HepG2 (cell line): ENCODE measurements around the gene ARHGEF40. TPM values are rescaled to one million over a fixed set of nuclear protein-coding genes. Genes with fewer than 3 reads are reported as not detected.

Experiments
- ATF7 ChIP-seq, 2 experiments: fragments of 450-650 bp in 1 of 2; sonication (generic) in 1 of 2; formaldehyde crosslinking in 1 of 2; IDR thresholded peaks; 2 replicates each; pipeline versions ENCODE4 v1.4.0 to v1.6.1; 2016 to 2020; ENCODE audit warnings: antibody characterized with exemption in 1 of 2, mild to moderate bottlenecking in 1 of 2, missing genetic modification reagents in 1 of 2
- ATRX ChIP-seq: sonication (generic); formaldehyde crosslinking; IDR thresholded peaks from 2 replicates; pipeline ENCODE4 v1.4.0; 2020; ENCODE audit warnings: missing genetic modification reagents, borderline replicate concordance
- BORCS8-MEF2B ChIP-seq: sonication (generic); formaldehyde crosslinking; IDR thresholded peaks from 2 replicates; pipeline ENCODE4 v1.8.0; 2022; ENCODE audit warnings: mild to moderate bottlenecking, missing genetic modification reagents
- CAMTA2 ChIP-seq: sonication (generic); formaldehyde crosslinking; IDR thresholded peaks from 2 replicates; pipeline ENCODE4 v1.4.0; 2020; ENCODE audit warnings: mild to moderate bottlenecking, missing genetic modification reagents, borderline replicate concordance
- DPF2 ChIP-seq: sonication (generic); formaldehyde crosslinking; IDR thresholded peaks from 2 replicates; pipeline ENCODE4 v1.4.0; 2020; ENCODE audit warnings: mild to moderate bottlenecking, low read depth, missing genetic modification reagents, borderline replicate concordance
- FOXJ3 ChIP-seq: sonication (generic); formaldehyde crosslinking; IDR thresholded peaks from 2 replicates; pipeline ENCODE4 v1.4.0; 2020; ENCODE audit warnings: missing genetic modification reagents, mild to moderate bottlenecking, borderline replicate concordance
- JARID2 ChIP-seq: sonication (generic); formaldehyde crosslinking; IDR thresholded peaks from 2 replicates; pipeline ENCODE4 v1.8.1; 2023; ENCODE audit warnings: missing genetic modification reagents, inconsistent platforms; ENCODE audit not compliant: insufficient replicate concordance
- JUNB ChIP-seq: sonication (generic); formaldehyde crosslinking; IDR thresholded peaks from 2 replicates; pipeline ENCODE4 v1.8.0; 2022; ENCODE audit warnings: missing genetic modification reagents, mild to moderate bottlenecking, borderline replicate concordance
- MIER2 ChIP-seq: IDR thresholded peaks from 2 replicates; pipeline ENCODE4 v1.6.1; 2016; ENCODE audit warnings: missing biosample characterization, missing genetic modification reagents
- NKX3-1 ChIP-seq: sonication (generic); formaldehyde crosslinking; IDR thresholded peaks from 2 replicates; pipeline ENCODE4 v1.5.0; 2020; ENCODE audit warnings: missing genetic modification reagents
- NR2F6 ChIP-seq, 2 experiments: IDR thresholded peaks; 2 replicates each; pipeline ENCODE4 v1.6.1; 2016; ENCODE audit warnings: antibody characterized with exemption in 1 of 2, mild to moderate bottlenecking in 1 of 2
- REST ChIP-seq, 2 experiments: IDR thresholded peaks; 2 replicates each; pipeline ENCODE4 v1.6.1; 2011 to 2012; ENCODE audit warnings: low read length in 2 of 2, borderline replicate concordance in 1 of 2, low read depth in 1 of 2, mild to moderate bottlenecking in 1 of 2, moderate library complexity in 1 of 2
- TARDBP ChIP-seq: sonication (generic); formaldehyde crosslinking; IDR thresholded peaks from 2 replicates; pipeline ENCODE4 v1.8.0; 2022; ENCODE audit warnings: mild to moderate bottlenecking, missing genetic modification reagents
- TFAP4 ChIP-seq: sonication (generic); IDR thresholded peaks from 2 replicates; pipeline ENCODE4 v1.6.1; 2016; ENCODE audit warnings: low read depth, borderline replicate concordance
- ZNF232 ChIP-seq: sonication (generic); formaldehyde crosslinking; IDR thresholded peaks from 2 replicates; pipeline ENCODE4 v1.4.0; 2020; ENCODE audit warnings: missing genetic modification reagents, borderline replicate concordance
- ZNF546 ChIP-seq: sonication (generic); formaldehyde crosslinking; conservative IDR thresholded peaks from 2 replicates; pipeline ENCODE4 v1.8.1; 2023; ENCODE audit warnings: mild to moderate bottlenecking, missing genetic modification reagents
- ZNF639 ChIP-seq: conservative IDR thresholded peaks from 2 replicates; pipeline ENCODE4 v1.6.1; 2018; ENCODE audit warnings: missing genetic modification reagents
- ZNF7 ChIP-seq: IDR thresholded peaks from 2 replicates; pipeline ENCODE4 v1.6.1; 2016; ENCODE audit warnings: missing biosample characterization, missing genetic modification reagents
- ZNF746 ChIP-seq: sonication (generic); formaldehyde crosslinking; IDR thresholded peaks from 2 replicates; pipeline ENCODE4 v1.8.0; 2022; ENCODE audit warnings: mild to moderate bottlenecking, missing genetic modification reagents
- ZNF781 ChIP-seq: sonication (generic); formaldehyde crosslinking; IDR thresholded peaks from 2 replicates; pipeline ENCODE4 v1.5.1; 2020; ENCODE audit warnings: borderline replicate concordance, mild to moderate bottlenecking, missing genetic modification reagents; ENCODE audit errors: not compliant biosample characterization
- ZNF792 ChIP-seq: IDR thresholded peaks from 2 replicates; pipeline ENCODE4 v1.6.1; 2016
- ZNF816 ChIP-seq: sonication (generic); formaldehyde crosslinking; IDR thresholded peaks from 2 replicates; pipeline ENCODE4 v1.8.0; 2022; ENCODE audit warnings: missing genetic modification reagents, mild to moderate bottlenecking, borderline replicate concordance
- ZNF891 ChIP-seq: sonication (generic); formaldehyde crosslinking; IDR thresholded peaks from 2 replicates; pipeline ENCODE4 v1.5.0; 2020; ENCODE audit warnings: mild to moderate bottlenecking, missing genetic modification reagents
- ZSCAN25 ChIP-seq: sonication (generic); formaldehyde crosslinking; IDR thresholded peaks from 2 replicates; pipeline ENCODE4 v1.8.0; 2022; ENCODE audit warnings: mild to moderate bottlenecking, missing genetic modification reagents
- polyA plus RNA-seq, 8 experiments: library from polyadenylated mRNA; depleted of rRNA in 3 of 8; stranded (reverse) in 7 of 8; unstranded in 1 of 8; fragments of >200 nt; fragmentation: Illumina TruSeq in 4 of 8; extraction: Trizol in 4 of 8; gene quantifications; 2 replicates each; pipeline versions ENCODE4 v1.2.1 to v1.2.3, GENCODE V29; 2011 to 2016; ENCODE audit warnings: low read depth in 4 of 8, missing spikeins in 1 of 8, mixed read lengths in 1 of 8; ENCODE audit not compliant: insufficient read depth in 1 of 8
- total RNA-seq, 5 experiments: library from RNA; depleted of rRNA; stranded (reverse); fragments of >200 nt; fragmentation: Illumina TruSeq; extraction: Trizol; gene quantifications; 2 replicates each; pipeline ENCODE4 v1.2.3, GENCODE V29; 2016; ENCODE audit warnings: low read depth in 1 of 5

ARHGEF40 gene
- total and polyA plus RNA-seq, 2 of the 13 experiments (the other 11 are each of a cell fraction or from before 2014, with no cell fraction given): 28.1 to 78.1 TPM

GRCh38 chr14:21069388-21070082, 569 bp upstream of the ARHGEF40 start (continued):
- TF ChIP-seq ATF7 (IDR thresholded peaks at IDR 0.05): no peak
- 0 out of 2 replicates have a peak, but pooled peaks have one; percentile 43 for TF ChIP-seq ATF7 (CRISPR knock-in tag; IDR thresholded peaks at IDR 0.05)
- peak; percentile 9; the same call in 1 of the 2 replicates for TF ChIP-seq BORCS8-MEF2B (CRISPR knock-in tag)
- TF ChIP-seq JARID2 (CRISPR knock-in tag): no peak
- peak; percentile 75; the same call in 1 of the 2 replicates for TF ChIP-seq ZNF232 (CRISPR knock-in tag)
- TF ChIP-seq JUNB (CRISPR knock-in tag): no peak; the same call in 1 of the 2 replicates
- TF ChIP-seq ZSCAN25 (CRISPR knock-in tag): peak; percentile 35
- no peak for TF ChIP-seq ATRX (CRISPR knock-in tag)
- TF ChIP-seq FOXJ3 (CRISPR knock-in tag): no peak
- 0 out of 2 replicates have a peak, but pooled peaks have one; percentile 7 for TF ChIP-seq ZNF546 (CRISPR knock-in tag)
- peak; percentile 88 for TF ChIP-seq NR2F6 (IDR thresholded peaks at IDR 0.05)
- peak; percentile 92 for TF ChIP-seq NR2F6 (CRISPR knock-in tag; IDR thresholded peaks at IDR 0.05)
- TF ChIP-seq ZNF7: no peak
- peak; percentile 60; the same call in 1 of the 2 replicates for TF ChIP-seq TFAP4
- 0 out of 2 replicates have a peak, but pooled peaks have one; percentile 85 for TF ChIP-seq CAMTA2 (CRISPR knock-in tag)
- TF ChIP-seq ZNF746: peak; percentile 87
- TF ChIP-seq TARDBP (CRISPR knock-in tag): peak; percentile 31; the same call in 1 of the 2 replicates
- TF ChIP-seq NKX3-1: no peak
- peak; percentile 59; the same call in 1 of the 2 replicates for TF ChIP-seq ZNF891 (CRISPR knock-in tag)
- peak; percentile 80; the same call in 1 of the 2 replicates for TF ChIP-seq ZNF816
- no peak for TF ChIP-seq REST (IDR thresholded peaks at IDR 0.05; ENCODE audit: borderline replicate concordance in 1 of 2, low read depth in 1 of 2, low read length in 2 of 2)
- peak; percentile 35; the same call in 1 of the 2 replicates for TF ChIP-seq DPF2 (CRISPR knock-in tag)
- TF ChIP-seq ZNF639 (CRISPR knock-in tag): peak; percentile 83
- 0 out of 2 replicates have a peak, but pooled peaks have one; percentile 18 for TF ChIP-seq ZNF792 (CRISPR knock-in tag)
- peak; percentile 35 for TF ChIP-seq ZNF781 (CRISPR knock-in tag)
- no peak for TF ChIP-seq MIER2
